ENCODE measurements around the gene COLEC11.

- no peak for TF ChIP-seq CTCF (IDR thresholded peaks at IDR 0.05)
- no peak for TF ChIP-seq POLR2AphosphoS5 (IDR thresholded peaks at IDR 0.05; ENCODE audit: insufficient read depth in 1 of 2, low read depth in 1 of 2)
Observed at GRCh38 chr2:3659447-3660432, 64.8 kb downstream of the COLEC11 start.
